Muscle layer of duodenum (tissue), 2 donors: ENCODE measurements around the gene MAP3K19.
"Not testable (repeated sequence)": the region's sequence is repeated elsewhere in the genome, so short reads cannot be mapped to it uniquely, and the experiment has no call there.

Experiments used
- H3K27ac ChIP-seq: one replicate; pipeline ENCODE4 v1.7.0; 2013; ENCODE audit warnings: mild to moderate bottlenecking, low read length
- H3K27me3 ChIP-seq: one replicate; pipeline ENCODE4 v1.7.0; 2013; ENCODE audit warnings: low read depth, mild to moderate bottlenecking, control low read depth, low read length
- H3K36me3 ChIP-seq, 2 donors: one replicate each; pipeline ENCODE4 v1.7.0; 2013; ENCODE audit warnings: low read length in 2 of 2, control low read depth in 1 of 2, mild to moderate bottlenecking in 1 of 2; ENCODE audit not compliant: insufficient read depth in 2 of 2, control insufficient read depth in 1 of 2
- H3K4me1 ChIP-seq, 2 donors: one replicate each; pipeline ENCODE4 v1.7.0; 2013; ENCODE audit warnings: low read length in 2 of 2, mild to moderate bottlenecking in 2 of 2, control low read depth in 1 of 2, moderate library complexity in 1 of 2; ENCODE audit not compliant: insufficient read depth in 2 of 2, control insufficient read depth in 1 of 2
- H3K4me3 ChIP-seq, 2 donors: one replicate each; pipeline ENCODE4 v1.7.0; 2013; ENCODE audit warnings: low read length in 2 of 2, low read depth in 1 of 2, mild to moderate bottlenecking in 1 of 2
- H3K9me3 ChIP-seq, 2 donors: one replicate each; pipeline ENCODE4 v1.7.0; 2013; ENCODE audit warnings: low read length in 2 of 2, control low read depth in 1 of 2, mild to moderate bottlenecking in 1 of 2; ENCODE audit not compliant: control insufficient read depth in 1 of 2
- donor health status: healthy.

Gene MAP3K19

DNA sequence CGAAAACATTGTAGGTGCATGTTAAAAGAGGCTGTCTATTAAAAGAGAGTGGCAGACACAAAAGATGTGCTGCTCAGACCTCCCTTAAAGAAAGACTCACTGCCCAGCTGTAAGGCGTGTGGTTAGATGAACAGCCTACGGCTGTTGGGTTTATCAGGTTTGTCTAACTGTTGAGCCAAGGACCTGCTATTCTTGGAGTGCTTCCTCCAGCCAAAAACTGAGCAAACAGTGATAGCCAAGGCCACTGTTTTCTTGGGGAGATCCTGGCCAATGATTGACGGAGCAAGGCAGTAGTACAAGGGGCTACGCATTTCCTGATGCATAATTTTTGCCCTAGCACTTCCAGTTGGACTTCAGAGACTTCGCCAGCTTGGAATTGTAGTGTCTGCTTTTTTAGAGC lies 3.4 kb upstream of the MAP3K19 start:
- Histone ChIP-seq H3K27ac (no peak overlapping the region), H3K27me3 (no peaks in the 10 kb centered on the region), H3K4me1 (peaks cover 13 to 17% of the 10 kb centered on the region in 2 donors), H3K36me3 (peaks cover 0 to 3% of the 10 kb centered on the region in 2 donors), H3K9me3 (no peaks in the 10 kb centered on the region), H3K4me3 (no peak overlapping the region)

DNA sequence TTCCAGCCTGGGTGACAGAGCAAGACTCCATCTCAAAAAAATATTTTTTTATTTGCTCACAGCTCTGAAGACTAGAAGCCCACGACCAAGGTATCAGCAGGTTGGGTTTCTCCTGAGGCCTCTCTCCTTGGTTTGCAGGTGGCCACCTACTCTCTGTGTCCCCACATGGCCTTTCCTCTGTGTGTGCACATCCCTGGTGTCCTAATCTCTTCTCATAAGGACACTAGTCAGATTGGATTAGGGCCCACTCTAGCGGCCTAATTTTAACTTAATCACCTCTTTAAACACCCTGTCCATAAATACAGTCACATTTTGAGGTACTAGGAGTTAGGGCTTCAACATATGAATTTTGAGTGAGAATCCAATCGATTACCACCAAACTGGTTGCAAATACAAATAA lies 2.9 kb upstream of the MAP3K19 start:
- no peak overlapping the region for H3K27ac ChIP-seq
- H3K4me1 ChIP-seq, result peaks cover 13 to 16% of the 10 kb centered on the region in 2 donors
- peaks cover 0 to 3% of the 10 kb centered on the region in 2 donors for H3K36me3 ChIP-seq
- no peak overlapping the region for H3K4me3 ChIP-seq
- no peaks in the 10 kb centered on the region for H3K9me3 ChIP-seq
- H3K27me3 ChIP-seq, result no peaks in the 10 kb centered on the region

DNA sequence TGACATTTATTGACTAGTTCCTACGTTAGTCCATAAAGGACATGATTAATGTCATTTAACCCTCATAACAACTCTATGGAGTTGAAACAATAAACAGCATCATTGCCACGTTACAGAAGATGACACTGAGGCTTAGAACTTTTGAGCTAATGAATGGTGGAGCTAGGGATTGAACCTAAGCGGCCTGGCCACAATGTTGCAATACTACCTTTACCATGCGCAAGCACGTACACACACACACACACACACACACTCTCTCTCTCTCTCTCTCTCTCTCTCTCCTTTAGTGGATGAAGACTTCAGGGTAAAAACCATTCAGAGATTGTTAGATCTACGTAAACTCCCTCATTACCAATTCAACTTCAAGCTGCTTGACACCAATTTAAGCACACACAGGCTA lies 875 bp upstream of the MAP3K19 start:
- Histone ChIP-seq H3K4me1 (peaks cover under 1 to 3% of the 10 kb centered on the region in 2 donors), H3K27me3 (no peaks in the 10 kb centered on the region), H3K9me3 (no peaks in the 10 kb centered on the region), H3K27ac (no peak overlapping the region), H3K36me3 (peaks cover 0 to 3% of the 10 kb centered on the region in 2 donors), H3K4me3 (no peak overlapping the region)

DNA sequence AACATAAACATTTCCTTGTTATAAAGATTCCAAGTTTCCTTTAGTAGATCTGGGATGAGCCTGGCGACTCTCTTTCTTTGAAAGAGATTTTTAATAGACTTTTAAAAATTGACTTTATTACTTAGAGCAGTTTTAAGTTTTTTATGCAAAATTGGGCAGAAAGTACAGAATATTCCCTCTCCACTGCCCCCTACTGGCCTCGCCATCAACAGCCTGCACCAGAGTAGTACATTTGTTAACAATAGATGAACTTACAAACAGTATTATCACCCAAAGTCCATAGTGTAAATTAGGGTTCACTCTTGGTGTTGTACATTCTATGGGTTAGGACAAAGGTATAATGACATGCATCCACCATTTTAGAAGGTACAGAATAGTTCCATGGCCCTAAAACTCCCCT lies 3.9 kb downstream of the MAP3K19 start:
- H3K4me3 ChIP-seq, result no peak overlapping the region
- H3K4me1 ChIP-seq, result no peaks in the 10 kb centered on the region
- no peaks in the 10 kb centered on the region for H3K36me3 ChIP-seq
- H3K27me3 ChIP-seq, result no peaks in the 10 kb centered on the region
- H3K9me3 ChIP-seq, result no peaks in the 10 kb centered on the region
- H3K27ac ChIP-seq, result no peak overlapping the region

DNA sequence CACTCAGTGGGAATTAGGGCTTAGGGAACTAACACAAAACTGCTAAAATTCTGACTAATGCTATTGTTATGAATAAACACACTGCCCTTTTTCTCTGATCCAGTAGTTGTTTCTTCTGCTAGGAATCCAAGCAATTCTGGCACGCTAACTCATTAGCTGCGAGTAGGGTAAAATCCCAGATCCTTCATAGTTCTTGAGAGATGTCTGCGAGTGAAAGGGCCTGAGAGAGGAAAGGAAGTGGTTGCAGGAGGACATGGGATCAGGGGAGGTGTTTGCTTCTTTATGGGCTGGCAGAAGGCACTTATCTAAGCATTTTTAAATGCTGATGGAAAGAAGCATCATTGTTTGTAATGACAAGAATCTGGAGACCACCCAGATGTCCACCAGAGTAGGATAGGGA lies 9.4 kb downstream of the MAP3K19 start:
- no peak overlapping the region for H3K27ac ChIP-seq
- H3K4me3 ChIP-seq, result no peak overlapping the region
- no peaks in the 10 kb centered on the region for H3K27me3 ChIP-seq
- no peaks in the 10 kb centered on the region for H3K9me3 ChIP-seq
- no peaks in the 10 kb centered on the region for H3K36me3 ChIP-seq
- H3K4me1 ChIP-seq, result no peaks in the 10 kb centered on the region

DNA sequence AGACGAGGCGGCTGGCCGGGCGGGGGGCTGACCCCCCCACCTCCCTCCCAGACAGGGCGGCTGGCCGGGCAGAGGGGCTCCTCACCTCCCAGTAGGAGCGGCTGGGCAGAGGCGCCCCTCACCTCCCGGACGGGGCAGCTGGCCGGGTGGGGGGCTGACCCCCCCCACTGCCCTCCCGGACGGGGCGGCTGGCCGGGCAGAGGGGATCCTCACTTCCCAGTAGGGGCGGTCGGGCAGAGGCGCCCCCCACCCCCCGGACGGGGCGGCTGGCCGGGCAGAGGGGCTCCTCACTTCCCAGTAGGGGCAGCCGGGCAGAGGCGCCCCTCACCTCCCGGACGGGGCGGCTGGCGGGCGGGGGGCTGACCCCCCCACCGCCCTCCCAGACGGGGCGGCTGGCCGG lies 14.0 kb downstream of the MAP3K19 start:
- H3K9me3 ChIP-seq, H3K4me1 ChIP-seq, H3K4me3 ChIP-seq, H3K27ac ChIP-seq, H3K27me3 ChIP-seq, H3K36me3 ChIP-seq: not testable (repeated sequence)

DNA sequence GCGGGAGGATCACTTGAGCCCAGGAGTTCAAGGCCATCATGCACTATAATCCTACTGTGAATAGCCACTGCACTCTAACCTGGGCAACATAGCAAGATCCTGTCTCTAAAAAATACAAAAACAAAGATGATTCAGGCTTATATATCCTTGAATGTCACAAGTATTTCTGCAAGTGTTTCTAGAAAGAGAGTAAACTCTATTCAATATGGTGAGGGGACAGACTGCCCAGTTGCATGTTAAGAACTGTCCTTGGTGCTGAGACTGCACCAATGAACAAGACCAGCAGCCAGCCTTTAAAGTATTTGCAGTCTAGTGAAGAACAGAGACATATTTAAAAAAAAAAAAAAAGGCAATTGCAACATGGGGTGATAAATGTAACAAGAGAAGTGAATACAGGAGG lies 16.4 kb downstream of the MAP3K19 start:
- Histone ChIP-seq H3K4me3 (no peak overlapping the region), H3K4me1 (no peaks in the 10 kb centered on the region), H3K27me3 (no peaks in the 10 kb centered on the region), H3K36me3 (no peaks in the 10 kb centered on the region), H3K27ac (no peak overlapping the region), H3K9me3 (no peaks in the 10 kb centered on the region)

DNA sequence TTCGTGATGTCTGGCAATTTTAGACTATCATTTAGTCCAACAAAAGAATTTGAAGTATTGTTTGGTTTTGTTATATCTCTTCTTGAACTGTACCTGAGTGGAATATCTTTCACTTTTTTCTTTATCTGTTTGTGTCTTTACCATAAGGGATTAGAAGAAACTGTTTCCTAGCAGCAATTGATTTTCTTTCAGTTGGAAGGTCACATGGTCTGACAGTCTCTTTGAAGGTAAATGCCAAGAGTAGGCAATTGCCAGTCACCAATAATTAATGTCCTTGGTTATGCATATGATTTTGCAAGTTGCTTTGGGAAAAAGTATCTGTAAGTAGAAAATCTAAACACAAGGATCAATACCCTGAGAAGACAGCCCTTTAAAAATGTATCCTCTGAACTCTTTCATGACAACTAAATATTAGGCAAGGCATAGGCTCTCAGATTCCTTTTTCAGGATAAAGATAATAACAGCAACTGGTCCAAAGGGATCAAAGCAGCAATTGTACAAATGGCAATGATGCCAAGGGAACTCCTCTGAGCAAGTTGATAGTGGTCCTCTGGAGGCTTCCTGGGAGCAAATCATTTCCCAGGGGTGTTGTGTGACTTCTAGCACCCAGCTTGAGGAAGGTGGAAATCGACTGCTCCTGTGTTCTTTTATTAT lies 17.6 kb downstream of the MAP3K19 start:
- Histone ChIP-seq H3K27me3 (no peaks in the 10 kb centered on the region), H3K36me3 (no peaks in the 10 kb centered on the region), H3K4me1 (no peaks in the 10 kb centered on the region), H3K4me3 (no peak overlapping the region), H3K9me3 (no peaks in the 10 kb centered on the region), H3K27ac (no peak overlapping the region)

DNA sequence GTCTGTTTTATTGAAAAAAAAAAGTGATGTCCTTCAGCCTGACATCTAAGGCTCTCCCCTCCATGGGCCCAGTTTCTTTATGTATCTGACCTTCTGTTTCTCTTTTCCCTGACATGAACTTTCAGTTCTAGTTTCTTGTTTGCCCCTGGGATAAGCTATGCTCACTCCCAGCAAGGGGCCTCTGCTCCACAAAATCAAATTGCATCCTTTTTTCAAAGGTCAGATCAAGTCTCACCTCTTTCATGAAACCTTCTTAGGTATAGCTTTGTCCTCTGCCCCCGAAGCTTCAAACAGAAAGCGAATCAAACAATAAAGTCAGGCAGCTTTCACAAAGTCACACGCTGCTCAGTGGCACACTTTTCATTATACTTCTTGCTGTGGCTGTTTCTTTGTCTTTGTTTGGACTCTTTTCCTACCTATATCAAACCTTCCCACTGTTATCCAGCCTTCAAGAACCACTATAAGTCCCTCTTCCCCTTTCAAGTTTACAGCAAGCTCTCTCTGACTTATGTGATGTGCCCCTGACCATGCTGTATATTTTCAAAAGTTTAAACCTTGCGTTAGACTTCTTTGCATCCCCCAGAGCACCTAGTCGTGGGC lies 23.3 kb downstream of the MAP3K19 start:
- no peak overlapping the region for H3K4me3 ChIP-seq
- H3K27me3 ChIP-seq, result no peaks in the 10 kb centered on the region
- no peaks in the 10 kb centered on the region for H3K9me3 ChIP-seq
- no peaks in the 10 kb centered on the region for H3K4me1 ChIP-seq
- no peaks in the 10 kb centered on the region for H3K36me3 ChIP-seq
- no peak overlapping the region for H3K27ac ChIP-seq

DNA sequence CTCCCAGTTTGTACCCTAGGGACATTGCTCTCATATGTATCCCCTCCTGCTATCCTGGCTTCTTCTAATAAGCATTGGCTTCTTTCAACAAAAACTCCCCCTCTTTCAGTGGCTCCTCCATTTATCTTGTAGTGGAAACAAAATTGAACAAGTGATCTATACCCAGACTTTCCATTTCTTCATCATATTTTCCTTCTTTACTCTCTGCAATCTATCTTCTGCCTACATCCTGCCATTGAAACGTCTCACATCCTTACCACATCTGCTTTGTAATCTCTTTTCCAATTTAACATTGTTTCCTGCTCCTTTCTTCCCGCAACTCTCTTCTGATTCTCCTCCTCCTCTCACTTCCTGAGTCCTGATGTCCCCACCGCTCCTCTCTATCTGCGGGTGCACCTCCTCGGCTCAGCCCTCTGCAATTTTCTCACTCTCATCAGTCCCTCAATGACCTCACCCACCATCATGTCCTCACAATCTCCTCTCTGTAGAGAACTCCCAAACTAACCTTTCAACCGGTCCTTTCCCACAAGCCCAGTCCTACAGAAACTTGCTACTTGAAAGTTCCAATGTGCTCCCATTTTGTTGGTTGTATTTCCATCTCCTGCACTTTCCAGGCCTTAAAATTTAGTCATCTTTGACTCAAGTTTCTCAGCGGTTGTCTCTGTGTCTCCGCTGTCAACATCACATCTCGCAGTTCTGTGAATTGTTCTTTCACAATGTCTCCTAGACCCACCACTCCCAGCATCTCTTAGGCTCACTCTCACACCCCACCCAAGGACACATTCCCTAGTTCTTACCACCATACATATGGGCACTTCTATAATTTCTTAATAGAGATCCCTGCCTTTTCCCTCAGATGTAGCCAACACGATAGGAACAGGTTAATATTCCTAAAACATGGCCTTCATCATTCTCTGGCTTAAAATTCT lies 24.0 kb downstream of the MAP3K19 start:
- no peaks in the 10 kb centered on the region for H3K9me3 ChIP-seq
- no peaks in the 10 kb centered on the region for H3K36me3 ChIP-seq
- no peak overlapping the region for H3K27ac ChIP-seq
- H3K4me1 ChIP-seq, result no peaks in the 10 kb centered on the region
- H3K4me3 ChIP-seq, result no peak overlapping the region
- no peaks in the 10 kb centered on the region for H3K27me3 ChIP-seq

DNA sequence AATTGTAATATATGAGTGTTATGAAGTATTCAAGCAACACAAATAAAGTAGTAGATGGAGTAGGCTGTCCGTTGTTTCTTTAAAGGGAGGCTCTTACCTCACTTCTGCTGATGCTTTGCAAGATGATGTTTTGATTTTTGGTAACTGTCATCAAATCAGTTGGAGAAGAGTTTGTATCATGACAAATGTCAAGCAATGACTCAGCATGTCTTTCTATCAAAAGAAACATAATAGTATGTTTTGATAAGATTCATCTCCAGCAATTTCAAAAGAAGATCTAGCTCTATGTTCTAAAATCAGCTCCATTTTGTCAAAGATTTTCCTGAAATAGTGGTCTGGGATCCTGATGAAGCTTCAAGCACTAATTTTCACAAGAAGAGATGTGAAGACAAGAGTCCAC lies 25.6 kb downstream of the MAP3K19 start:
- no peaks in the 10 kb centered on the region for H3K9me3 ChIP-seq
- no peaks in the 10 kb centered on the region for H3K4me1 ChIP-seq
- H3K4me3 ChIP-seq, result no peak overlapping the region
- H3K36me3 ChIP-seq, result no peaks in the 10 kb centered on the region
- H3K27ac ChIP-seq, result no peak overlapping the region
- H3K27me3 ChIP-seq, result no peaks in the 10 kb centered on the region
